ENCODE data around the gene HDAC4. TPM values are rescaled to one million over a fixed set of nuclear protein-coding genes. Genes with fewer than 3 reads are reported as not detected.

HDAC4 gene
- total RNA-seq, 1 experiment from 2014 or later, result 44.4 TPM

GRCh38 chr2:239098288-239098970, 302.4 kb downstream of the HDAC4 start:
- no peak for ATAC-seq

GRCh38 chr2:239097428-239097696, 303.5 kb downstream of the HDAC4 start:
- H3K9me3 Mint-ChIP-seq, result no peaks in the 10 kb centered on the region
- DNase-seq (ENCODE audit: low spot score), result no peak
- no peak overlapping the region for H3K27ac Mint-ChIP-seq
- ChIA-PET POLR2A (no interaction called here), CTCF (interaction anchor here (1.2 kb wide), 1 partner anchor 47 kb away, joined by 3 read pairs; no protein-coding TSS in a partner anchor)
- peaks cover 4% of the 10 kb centered on the region; the same call in 1 of the 2 replicates for H3K36me3 Mint-ChIP-seq
- no peak overlapping the region for H3K4me3 Mint-ChIP-seq
- H3K27me3 Mint-ChIP-seq (ENCODE audit: low read depth), result no peaks in the 10 kb centered on the region
- TF ChIP-seq MXD4 (CRISPR knock-in tag; IDR thresholded peaks at IDR 0.05; ENCODE audit: borderline replicate concordance) (no peak), NFE2L1 (CRISPR knock-in tag; IDR thresholded peaks at IDR 0.05) (no peak), ZNF121 (CRISPR knock-in tag; IDR thresholded peaks at IDR 0.05) (no peak), FOXP4 (CRISPR knock-in tag; IDR thresholded peaks at IDR 0.05) (no peak), PRDM15 (CRISPR knock-in tag; IDR thresholded peaks at IDR 0.05) (no peak), CREM (CRISPR knock-in tag; IDR thresholded peaks at IDR 0.05) (no peak), ZNF232 (CRISPR knock-in tag; IDR thresholded peaks at IDR 0.05) (no peak), ELF4 (CRISPR knock-in tag; IDR thresholded peaks at IDR 0.05; ENCODE audit: low read depth) (no peak), CTCF (IDR thresholded peaks at IDR 0.05) (no peak), HMGXB4 (CRISPR knock-in tag; IDR thresholded peaks at IDR 0.05) (no peak), IRF2 (CRISPR knock-in tag; IDR thresholded peaks at IDR 0.05; ENCODE audit: borderline replicate concordance, low read depth) (no peak)
- ATAC-seq, result no peak
- no peaks in the 10 kb centered on the region for H3K4me1 Mint-ChIP-seq

More at GRCh38 chr2:239098288-239098970, 302.4 kb downstream of the HDAC4 start:
- Mint-ChIP-seq H3K4me1 (no peaks in the 10 kb centered on the region), H3K9me3 (no peaks in the 10 kb centered on the region), H3K36me3 (peaks cover 4% of the 10 kb centered on the region; the same call in 1 of the 2 replicates), H3K4me3 (no peak overlapping the region), H3K27ac (no peak overlapping the region), H3K27me3 (ENCODE audit: low read depth) (no peaks in the 10 kb centered on the region)
- DNase-seq (ENCODE audit: low spot score), result no peak
- CTCF ChIA-PET, result interaction anchor here (1.2 kb wide), 1 partner anchor 46 kb away, joined by 3 read pairs; no protein-coding TSS in a partner anchor
- POLR2A ChIA-PET, result no interaction called here
- TF ChIP-seq ZNF219 (CRISPR knock-in tag; IDR thresholded peaks at IDR 0.05; ENCODE audit: borderline replicate concordance), result no peak
- no peak for TF ChIP-seq MYBL2 (CRISPR knock-in tag; IDR thresholded peaks at IDR 0.05)
- TF ChIP-seq CREM (CRISPR knock-in tag; IDR thresholded peaks at IDR 0.05), result no peak
- no peak for TF ChIP-seq ZNF532 (CRISPR knock-in tag; IDR thresholded peaks at IDR 0.05; ENCODE audit: borderline replicate concordance)
- TF ChIP-seq ATF3 (CRISPR knock-in tag; conservative IDR thresholded peaks at IDR 0.05), result no peak
- TF ChIP-seq ZNF263 (CRISPR knock-in tag; IDR thresholded peaks at IDR 0.05; ENCODE audit: low read depth), result no peak
- TF ChIP-seq ZNF671 (CRISPR knock-in tag; IDR thresholded peaks at IDR 0.05), result no peak

All from WTC11 (cell line).